ENCODE results near the gene ZNF511. TPM values are rescaled to one million over a fixed set of nuclear protein-coding genes. Genes with fewer than 3 reads are reported as not detected.
A peak's percentile ranks its signal among the peaks of the same experiment; 100 is the strongest.

Gene ZNF511
- total and polyA plus RNA-seq, 9 of the 15 experiments (the other 6 are each of a cell fraction or from before 2014, with no cell fraction given), result 0.61 to 69.3 (median 40.1) TPM

DNA sequence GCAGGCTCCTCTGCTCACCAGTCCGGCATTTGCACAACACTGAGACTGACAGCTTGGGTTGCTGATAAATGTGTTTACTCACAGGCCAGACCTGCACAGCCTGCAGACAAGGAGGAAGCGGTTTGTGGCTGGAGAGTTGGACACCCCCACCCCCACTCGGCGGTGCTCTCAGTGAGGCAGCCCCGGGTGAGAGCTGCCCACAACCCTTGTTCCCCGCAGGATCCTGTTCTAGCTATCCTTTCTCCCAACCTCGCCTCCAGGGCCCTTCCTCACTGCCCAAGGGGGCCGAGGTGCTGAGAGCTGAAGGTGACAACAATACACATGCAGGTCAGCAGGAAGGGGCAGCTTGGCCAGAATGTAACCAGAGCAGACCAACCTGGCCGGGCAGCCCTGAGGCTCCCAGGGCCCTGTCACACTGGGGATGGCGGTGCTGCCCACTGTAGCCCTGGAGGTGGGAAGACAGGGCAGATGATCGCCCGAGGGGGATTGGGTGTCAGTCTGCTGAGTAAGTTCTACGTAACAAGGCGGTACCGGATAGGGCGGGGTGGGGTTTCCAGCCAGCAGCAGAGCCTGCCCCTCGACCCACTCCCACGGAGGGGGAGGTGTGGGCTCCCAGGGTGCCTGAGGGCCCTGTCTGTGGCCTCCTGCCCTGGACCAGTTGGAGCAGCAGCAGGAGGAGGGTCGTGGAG lies 30.0 kb upstream of the ZNF511 start (continued):
- TF ChIP-seq, protein P1, sequence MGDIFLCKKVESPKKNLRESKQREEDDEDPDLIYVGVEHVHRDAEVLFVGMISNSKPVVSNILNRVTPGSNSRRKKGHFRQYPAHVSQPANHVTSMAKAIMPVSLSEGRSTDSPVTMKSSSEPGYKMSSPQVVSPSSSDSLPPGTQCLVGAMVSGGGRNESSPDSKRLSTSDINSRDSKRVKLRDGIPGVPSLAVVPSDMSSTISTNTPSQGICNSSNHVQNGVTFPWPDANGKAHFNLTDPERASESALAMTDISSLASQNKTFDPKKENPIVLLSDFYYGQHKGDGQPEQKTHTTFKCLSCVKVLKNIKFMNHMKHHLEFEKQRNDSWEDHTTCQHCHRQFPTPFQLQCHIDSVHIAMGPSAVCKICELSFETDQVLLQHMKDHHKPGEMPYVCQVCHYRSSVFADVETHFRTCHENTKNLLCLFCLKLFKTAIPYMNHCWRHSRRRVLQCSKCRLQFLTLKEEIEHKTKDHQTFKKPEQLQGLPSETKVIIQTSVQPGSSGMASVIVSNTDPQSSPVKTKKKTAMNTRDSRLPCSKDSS (IDR thresholded peaks at IDR 0.05; ENCODE audit: low read depth, partially characterized antibody), result no peak
- TF ChIP-seq MEF2A (IDR thresholded peaks at IDR 0.05; ENCODE audit: control insufficient read depth, low read depth, low read length) (no peak), ZFX (CRISPR knock-in tag; IDR thresholded peaks at IDR 0.05) (peak; percentile 34; the same call in 1 of the 2 replicates), BRD9 (IDR thresholded peaks at IDR 0.05; ENCODE audit: low read depth, partially characterized antibody) (peak; percentile 77), HDAC8 (tag; IDR thresholded peaks at IDR 0.05) (no peak), ZNF644 (tag; IDR thresholded peaks at IDR 0.05; ENCODE audit: low read depth) (no peak), SP2 (IDR thresholded peaks at IDR 0.05; ENCODE audit: extremely low read depth, low read depth, low read length, poor library complexity, severe bottlenecking) (no peak), MTA3 (IDR thresholded peaks at IDR 0.05; ENCODE audit: borderline replicate concordance) (peak; percentile 55; the same call in 1 of the 2 replicates), PRMT5 (CRISPR knock-in tag; IDR thresholded peaks at IDR 0.05) (no peak), TBP (optimal IDR thresholded peaks at IDR 0.05; ENCODE audit: low read depth, low read length) (peak; percentile 21), OTX1 (CRISPR knock-in tag; IDR thresholded peaks at IDR 0.05) (peak; percentile 28; the same call in 1 of the 2 replicates), ZC3H8 (IDR thresholded peaks at IDR 0.05) (no peak), ZNF589 (CRISPR knock-in tag; IDR thresholded peaks at IDR 0.05; ENCODE audit: low read depth) (peak; percentile 86), SRSF7 (optimal IDR thresholded peaks at IDR 0.05; ENCODE audit: low read depth, low read length) (no peak), NFE2L1 (tag; IDR thresholded peaks at IDR 0.05; ENCODE audit: borderline replicate concordance, low read depth) (no peak)
- TF ChIP-seq, protein P2, sequence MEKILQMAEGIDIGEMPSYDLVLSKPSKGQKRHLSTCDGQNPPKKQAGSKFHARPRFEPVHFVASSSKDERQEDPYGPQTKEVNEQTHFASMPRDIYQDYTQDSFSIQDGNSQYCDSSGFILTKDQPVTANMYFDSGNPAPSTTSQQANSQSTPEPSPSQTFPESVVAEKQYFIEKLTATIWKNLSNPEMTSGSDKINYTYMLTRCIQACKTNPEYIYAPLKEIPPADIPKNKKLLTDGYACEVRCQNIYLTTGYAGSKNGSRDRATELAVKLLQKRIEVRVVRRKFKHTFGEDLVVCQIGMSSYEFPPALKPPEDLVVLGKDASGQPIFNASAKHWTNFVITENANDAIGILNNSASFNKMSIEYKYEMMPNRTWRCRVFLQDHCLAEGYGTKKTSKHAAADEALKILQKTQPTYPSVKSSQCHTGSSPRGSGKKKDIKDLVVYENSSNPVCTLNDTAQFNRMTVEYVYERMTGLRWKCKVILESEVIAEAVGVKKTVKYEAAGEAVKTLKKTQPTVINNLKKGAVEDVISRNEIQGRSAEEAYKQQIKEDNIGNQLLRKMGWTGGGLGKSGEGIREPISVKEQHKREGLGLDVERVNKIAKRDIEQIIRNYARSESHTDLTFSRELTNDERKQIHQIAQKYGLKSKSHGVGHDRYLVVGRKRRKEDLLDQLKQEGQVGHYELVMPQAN (IDR thresholded peaks at IDR 0.05; ENCODE audit: borderline replicate concordance), result no peak
- TF ChIP-seq, protein P3, sequence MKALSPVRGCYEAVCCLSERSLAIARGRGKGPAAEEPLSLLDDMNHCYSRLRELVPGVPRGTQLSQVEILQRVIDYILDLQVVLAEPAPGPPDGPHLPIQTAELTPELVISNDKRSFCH (CRISPR knock-in tag; IDR thresholded peaks at IDR 0.05), result no peak
- TF ChIP-seq, protein P3 (tag; IDR thresholded peaks at IDR 0.05), result no peak
- TF ChIP-seq, protein P4, sequence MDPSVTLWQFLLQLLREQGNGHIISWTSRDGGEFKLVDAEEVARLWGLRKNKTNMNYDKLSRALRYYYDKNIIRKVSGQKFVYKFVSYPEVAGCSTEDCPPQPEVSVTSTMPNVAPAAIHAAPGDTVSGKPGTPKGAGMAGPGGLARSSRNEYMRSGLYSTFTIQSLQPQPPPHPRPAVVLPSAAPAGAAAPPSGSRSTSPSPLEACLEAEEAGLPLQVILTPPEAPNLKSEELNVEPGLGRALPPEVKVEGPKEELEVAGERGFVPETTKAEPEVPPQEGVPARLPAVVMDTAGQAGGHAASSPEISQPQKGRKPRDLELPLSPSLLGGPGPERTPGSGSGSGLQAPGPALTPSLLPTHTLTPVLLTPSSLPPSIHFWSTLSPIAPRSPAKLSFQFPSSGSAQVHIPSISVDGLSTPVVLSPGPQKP (CRISPR knock-in tag; IDR thresholded peaks at IDR 0.05), result no peak
- TF ChIP-seq, protein P5, sequence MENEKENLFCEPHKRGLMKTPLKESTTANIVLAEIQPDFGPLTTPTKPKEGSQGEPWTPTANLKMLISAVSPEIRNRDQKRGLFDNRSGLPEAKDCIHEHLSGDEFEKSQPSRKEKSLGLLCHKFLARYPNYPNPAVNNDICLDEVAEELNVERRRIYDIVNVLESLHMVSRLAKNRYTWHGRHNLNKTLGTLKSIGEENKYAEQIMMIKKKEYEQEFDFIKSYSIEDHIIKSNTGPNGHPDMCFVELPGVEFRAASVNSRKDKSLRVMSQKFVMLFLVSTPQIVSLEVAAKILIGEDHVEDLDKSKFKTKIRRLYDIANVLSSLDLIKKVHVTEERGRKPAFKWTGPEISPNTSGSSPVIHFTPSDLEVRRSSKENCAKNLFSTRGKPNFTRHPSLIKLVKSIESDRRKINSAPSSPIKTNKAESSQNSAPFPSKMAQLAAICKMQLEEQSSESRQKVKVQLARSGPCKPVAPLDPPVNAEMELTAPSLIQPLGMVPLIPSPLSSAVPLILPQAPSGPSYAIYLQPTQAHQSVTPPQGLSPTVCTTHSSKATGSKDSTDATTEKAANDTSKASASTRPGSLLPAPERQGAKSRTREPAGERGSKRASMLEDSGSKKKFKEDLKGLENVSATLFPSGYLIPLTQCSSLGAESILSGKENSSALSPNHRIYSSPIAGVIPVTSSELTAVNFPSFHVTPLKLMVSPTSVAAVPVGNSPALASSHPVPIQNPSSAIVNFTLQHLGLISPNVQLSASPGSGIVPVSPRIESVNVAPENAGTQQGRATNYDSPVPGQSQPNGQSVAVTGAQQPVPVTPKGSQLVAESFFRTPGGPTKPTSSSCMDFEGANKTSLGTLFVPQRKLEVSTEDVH (IDR thresholded peaks at IDR 0.05; ENCODE audit: low read depth, partially characterized antibody), result no peak

All from K562 (cell line).